Cortex of kidney (tissue), 1 donor: ENCODE results near the gene CACNA1A.
A peak's percentile ranks its signal among the peaks of the same experiment; 100 is the strongest.

Source experiments
- DNase-seq: peaks from one replicate; lab custom pipeline; 2025; lab: John Stamatoyannopoulos, UW

The CACNA1A gene

GRCh38 chr19:13164343-13165161 is 341.7 kb downstream of the CACNA1A start:
- no peak for DNase-seq

GRCh38 chr19:13163609-13164342 is 342.5 kb downstream of the CACNA1A start:
- DNase-seq = no peak

DNA sequence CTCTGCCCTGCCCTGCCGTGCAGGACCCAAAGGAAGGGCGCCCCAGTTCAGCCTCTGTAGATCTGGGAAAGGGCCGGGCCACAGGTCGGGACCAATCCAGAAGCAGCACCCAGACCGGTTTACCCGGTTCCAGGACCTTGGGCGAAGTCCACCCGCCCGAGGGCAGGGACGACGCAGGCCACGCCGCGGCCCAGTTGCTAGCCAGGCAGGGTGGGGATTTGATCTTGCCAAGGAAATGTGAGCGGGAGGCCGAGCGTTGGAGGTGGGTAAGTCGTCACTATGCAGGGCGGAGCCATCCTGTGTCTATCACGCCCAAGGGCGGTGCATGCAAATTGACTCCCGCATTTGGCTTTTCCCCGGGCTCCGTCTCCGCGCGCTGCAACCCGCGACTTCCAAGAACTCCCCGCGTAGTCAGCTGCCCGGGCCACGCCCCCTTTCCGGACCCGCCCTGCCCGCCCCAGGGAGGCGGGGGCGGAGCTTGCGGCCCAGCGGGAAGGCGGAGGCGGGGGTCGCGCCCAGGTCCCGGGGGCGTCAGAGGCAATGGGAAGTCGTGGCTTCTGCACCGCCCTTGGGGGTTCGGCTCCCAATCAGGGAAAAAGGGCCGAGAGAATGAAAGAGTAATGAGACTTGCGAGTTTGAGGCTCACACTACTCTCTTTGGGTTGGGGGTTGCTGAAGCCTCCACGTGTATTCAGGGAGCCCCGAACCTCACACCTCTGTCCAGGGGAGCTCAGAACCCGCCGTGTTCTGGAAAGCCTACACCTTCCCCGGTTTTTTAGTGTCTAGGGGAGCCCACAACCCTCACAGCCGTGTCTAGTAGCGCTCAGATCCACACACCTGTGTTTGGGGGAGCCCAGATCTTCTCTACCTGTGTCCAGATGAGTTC is 343.3 kb downstream of the CACNA1A start:
- DNase-seq = peak; percentile 72

DNA sequence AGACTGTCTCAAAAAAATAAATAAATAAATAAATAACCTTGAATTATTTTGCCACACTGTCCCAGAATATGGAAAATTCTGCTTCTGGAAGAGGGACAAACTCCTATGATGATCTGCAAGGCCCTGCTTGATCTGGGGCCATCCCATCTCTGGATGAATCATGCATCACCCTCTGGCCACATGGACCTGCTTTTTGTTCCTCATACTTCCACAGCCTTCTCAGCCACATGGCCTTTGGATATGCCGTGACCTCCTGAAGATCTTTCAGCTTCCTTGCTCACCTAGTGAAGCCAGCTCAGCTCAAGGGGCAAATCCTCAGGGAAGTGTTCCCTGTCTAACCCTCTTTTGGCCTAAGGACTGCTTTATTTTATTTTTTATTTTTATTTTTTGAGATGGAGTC is 345.7 kb downstream of the CACNA1A start:
- DNase-seq = no peak

- DNase-seq = no peak
Measured at GRCh38 chr19:13159713-13160112, 346.6 kb downstream of the CACNA1A start.
